ENCODE data around the gene SLC37A1.

The SLC37A1 gene

DNA sequence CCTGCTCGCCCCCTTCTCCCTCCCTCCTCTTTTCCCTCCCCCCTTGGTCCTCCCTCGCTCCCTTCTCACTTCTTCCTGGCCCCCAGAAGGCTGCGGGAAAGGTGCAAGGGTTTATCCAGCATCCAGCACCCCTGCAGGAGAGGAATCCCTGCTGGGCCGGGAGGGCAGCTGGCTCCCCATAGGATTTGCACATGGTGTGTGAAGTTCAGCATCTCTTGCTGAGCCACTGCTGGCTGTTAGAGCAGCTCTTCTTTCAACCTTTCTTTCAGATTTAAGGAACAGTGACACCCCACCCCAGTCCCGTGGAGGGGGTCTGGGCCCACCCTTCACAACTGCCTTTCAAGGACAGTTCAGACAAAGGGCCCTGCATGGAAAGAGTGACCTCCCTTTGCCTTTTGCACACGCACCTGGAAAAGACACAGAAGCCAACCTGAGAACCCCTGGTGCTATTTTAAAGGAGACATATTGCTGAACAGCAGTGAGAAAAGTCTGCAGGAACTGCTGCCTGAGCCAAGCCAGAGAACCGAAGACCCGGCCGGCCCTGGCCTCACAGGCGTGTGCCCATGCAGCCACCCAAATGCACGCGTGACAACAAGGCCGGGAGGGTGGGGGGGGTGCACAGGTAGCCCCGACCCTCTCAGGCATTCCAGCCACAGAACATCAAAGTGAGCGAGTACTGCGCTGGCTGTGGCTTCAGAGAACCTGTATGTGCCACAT, 66.6 kb downstream of the SLC37A1 start:
- DNase-seq: no peak

DNA sequence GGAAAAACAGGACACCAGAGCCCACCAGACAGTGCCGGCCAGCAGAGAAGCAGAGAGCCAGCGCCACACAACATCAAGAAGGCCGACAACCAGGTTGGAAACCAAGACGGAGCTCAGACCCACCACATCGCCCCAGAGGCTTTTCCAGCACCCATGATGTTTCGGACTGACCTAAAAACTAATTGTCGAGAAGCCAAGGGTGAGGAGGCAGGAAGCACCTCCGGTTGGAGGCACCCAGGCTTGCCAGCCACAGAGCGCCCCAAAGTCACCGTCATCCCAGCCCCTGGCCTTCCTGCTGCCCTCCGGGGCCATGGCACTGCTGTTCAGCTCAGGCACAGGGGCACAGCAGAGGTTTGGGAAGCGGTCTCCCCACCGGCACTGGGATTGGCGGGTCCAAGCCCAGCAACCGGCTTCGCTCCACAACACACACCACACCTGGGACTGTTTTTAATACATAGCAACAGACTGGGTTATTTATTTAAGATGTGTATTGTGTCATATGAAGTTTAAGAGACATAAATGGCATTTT, 67.2 kb downstream of the SLC37A1 start:
- no peak for DNase-seq

DNA sequence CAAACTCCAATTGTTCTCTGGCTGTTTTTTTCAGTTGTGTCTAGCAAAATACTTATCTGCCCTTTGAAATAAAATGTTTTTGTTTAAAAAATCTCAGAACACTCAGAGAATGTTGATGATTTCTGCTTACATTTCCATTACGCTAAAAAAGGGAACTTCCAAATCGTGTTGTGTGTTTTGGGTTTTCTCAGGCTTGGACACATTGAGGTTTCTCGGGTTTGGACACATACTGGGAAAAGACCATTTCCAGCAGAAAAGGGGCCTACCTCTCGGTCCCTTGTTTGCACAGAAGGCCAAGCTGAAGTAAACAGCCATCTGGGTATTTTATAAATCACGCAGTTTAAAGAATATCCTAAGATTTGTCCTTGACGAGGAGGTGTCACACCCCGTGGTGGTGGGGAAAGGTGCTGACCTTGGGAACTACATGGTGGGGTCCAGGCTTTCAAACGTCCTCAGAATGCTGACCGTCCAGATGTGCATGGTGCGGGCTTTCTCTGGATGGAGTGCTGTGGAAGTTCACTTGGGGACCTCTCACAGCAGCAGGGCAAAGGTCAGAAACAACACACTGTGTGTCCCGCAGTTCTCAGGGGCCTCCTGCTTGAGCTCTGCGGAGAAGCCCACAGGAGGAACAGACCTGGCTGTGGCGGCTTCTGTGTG, 67.8 kb downstream of the SLC37A1 start:
- DNase-seq: no peak

DNA sequence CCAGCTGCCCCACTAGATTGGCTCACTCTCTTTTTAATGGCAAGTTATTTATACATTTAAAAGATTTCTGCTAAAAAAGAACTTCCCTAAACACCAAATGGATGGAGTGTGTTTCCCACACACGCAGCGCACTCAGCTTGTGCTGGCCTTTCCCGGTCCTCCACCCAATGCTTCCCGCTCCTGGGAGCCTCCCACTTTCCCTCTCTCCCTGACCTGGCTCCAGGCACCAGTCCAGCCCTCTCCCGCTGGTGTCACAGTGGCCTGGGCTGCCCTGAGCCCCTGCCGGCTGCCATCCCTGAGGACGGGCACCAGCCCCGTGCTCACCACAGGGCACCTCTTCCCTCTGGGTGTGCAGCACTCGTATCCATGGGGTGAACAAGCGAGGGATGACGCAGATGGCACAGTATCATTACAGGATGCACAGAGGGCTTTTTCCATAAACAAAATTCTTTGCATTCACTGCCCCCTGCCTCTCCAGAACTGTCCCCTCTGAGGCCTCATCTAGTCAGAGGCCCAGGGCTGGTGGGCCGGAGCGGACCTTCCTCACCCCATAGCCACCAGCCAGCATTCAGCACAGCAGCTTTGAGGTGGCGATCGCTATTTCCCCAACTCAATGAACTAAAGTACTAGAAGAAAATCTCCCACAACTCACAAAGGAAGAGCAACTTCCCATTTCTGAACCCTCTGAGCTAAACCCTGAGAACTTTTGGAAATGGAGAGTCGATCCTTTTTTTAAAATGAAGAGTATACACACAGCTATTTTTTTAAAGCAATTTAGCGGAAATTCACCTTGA, 68.5 kb downstream of the SLC37A1 start:
- DNase-seq: no peak

DNA sequence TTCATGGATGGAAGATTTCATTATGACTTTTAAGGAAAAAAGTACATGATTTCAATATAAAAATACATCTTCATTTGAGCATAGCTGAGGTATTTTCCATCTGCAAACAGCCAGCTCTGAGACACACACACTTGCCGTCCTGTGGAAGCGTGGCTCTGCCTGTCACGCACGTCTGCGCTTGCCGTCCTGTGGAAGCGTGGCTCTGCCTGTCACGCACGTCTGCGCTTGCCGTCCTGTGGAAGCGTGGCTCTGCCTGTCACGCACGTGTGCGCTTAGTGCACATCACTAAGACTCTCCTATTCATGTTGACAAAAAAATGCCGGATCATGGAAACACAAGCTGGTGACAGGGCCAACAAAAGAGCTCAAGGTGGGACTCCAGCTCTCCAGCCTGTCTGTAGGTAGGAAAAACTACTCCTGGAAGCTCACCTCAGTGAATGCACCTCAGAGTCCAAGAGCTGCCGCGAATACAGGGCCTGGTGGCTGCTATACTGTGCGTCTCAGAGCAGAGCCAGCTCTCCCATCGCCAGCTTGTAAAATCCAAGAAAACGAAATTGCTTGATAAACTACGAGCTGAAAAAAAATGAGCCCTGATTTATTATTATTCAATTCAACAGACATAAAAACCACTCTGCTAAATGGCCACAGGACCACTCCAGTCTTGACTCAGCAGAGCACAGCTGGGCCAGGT, 69.3 kb downstream of the SLC37A1 start:
- DNase-seq: no peak

DNA sequence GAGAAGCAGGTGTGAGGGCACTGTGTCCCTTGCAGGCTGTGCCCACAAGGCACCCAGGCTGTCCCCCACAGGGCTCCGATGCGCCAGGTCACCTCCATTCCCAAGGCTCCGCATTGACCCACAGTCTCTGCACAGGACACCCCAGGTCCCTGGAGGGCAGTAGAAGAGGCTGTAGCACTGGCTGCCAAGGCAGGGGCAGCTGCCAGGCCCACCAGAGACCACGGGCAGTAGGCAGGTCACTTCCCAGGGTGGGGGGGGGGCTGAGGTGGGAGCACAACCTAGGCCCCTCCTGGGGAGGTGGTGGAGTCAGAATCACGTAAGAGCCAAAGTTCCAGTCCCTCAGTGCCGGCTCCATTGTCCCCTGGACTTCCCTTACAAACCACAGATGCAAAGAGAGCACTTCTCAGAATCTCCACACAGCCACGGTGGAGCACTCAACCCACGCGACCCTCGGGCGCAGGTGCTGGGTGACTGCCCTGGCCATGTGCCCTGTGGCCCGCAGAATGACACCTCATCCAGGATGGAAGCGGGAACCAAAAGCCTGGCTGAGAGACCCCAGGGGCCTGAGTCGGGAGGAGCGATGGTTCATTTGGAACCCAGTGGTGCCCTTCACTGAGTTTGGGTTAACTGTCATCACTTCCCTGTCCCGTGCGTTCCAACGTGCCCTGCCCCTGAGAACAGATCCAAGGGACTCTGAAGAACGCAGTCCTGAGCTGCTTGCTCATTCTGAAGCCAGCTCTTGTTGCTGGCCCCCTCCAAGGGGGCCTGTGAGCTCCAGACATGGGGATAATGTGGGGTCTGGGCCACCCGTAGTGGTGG, 70.0 kb downstream of the SLC37A1 start:
- no peak for DNase-seq

DNA sequence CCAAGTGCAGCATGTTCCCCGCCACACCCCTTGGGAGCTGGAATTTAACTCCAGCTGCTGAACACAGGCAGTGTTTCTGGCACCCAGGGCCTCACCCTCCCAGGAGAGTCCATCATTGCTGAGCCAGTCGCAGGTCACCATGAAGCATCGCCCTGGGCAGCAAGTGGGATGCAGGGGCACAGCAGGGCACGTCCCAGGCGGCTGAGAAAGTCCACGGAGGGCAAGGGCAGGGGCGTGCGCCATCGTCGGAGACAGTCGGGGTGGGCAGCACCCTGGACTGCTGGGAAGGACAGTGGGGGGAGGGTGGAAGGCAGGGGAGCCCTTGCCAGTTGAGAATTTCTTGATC, 70.6 kb downstream of the SLC37A1 start:
- no peak for DNase-seq

DNA sequence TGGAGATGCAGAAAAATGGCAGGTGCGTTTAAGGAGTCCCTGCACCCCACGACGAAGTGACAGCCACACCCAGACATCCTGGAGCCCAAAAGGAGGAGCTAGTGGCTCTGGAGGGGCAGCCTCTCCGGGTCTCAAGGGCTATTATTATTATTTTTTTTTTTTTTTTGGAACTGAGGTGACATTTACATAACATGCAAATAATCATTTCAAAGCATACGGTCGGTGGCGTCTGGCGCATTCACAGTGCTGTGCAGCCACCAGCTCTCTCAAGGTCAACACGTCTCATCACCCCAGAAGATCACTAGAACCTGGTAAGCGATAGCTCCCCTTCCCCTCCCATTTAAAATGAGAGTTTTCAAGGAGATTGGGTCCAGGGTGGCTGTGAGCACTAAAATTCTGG, 72.2 kb downstream of the SLC37A1 start:
- no peak for DNase-seq

DNA sequence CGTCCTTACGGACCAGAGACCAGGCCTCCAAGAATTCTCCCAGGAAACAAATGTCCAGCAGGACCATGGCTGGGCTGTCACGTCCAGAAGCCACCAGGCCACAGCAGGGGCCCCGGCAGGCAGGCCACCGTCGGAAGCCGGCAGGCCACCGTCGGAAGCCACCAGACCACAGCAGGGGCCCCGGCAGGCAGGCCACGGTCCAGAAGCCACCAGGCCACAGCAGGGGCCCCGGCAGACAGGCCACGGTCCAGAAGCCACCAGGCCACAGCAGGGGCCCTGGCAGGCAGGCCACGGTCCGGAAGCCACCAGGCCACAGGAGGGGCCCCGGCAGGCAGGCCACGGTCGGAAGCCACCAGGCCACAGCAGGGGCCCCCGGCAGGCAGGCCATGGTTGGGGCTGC, 72.8 kb downstream of the SLC37A1 start:
- DNase-seq: no peak

DNA sequence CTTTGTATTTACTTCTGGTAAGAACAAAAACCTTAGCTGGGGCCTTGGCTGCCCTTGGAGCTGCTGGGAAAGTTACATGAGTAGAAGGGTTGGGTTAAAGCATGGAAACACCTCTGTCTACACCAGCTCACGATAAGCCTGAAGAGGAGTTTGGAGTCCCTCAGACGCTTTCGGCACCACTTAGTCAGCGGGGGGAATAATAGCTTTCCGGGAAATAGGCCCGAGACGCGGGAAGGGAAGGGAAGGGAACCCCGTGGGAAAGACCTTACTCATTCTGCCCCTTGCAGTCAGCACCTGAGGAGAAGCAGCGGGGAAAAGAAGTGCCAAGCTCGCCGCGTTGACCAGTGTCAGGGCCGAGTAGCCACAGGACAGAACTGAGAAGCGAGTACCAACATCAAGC, 73.4 kb downstream of the SLC37A1 start:
- no peak for DNase-seq

DNA sequence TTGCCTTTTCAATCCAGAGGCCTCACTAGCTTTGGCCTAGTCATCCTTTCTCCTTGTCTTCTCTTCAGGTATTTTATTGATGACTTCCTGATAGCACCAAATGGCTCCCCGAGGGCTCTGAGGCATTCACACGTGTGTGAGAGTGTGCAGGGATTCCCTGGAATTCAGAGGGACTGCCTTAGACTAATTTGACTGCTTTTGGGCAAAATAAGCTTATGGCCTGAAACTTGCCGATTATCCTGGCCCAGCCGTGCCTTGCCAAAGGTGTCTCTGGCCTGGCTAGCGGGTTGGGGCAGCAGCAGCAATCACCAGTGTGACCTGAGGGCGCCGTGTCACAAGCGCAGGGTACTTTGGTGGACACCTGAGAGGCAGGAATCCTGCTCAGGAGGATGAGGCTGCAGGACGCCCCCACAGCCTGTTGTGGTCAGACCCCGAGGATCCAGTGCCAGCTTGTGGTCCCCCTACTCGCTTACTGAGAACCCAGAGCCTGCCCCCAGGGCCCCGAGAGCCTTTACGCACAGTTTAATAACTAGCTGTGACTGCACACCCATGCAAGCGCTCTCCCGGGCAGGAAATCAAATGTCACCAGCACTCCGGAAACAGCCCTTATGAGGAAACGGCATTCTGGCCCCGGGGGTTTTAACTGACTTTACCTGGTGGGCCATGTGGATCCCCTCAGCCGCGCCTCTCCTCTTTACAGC, 76.9 kb downstream of the SLC37A1 start:
- DNase-seq: peak; percentile 54

DNA sequence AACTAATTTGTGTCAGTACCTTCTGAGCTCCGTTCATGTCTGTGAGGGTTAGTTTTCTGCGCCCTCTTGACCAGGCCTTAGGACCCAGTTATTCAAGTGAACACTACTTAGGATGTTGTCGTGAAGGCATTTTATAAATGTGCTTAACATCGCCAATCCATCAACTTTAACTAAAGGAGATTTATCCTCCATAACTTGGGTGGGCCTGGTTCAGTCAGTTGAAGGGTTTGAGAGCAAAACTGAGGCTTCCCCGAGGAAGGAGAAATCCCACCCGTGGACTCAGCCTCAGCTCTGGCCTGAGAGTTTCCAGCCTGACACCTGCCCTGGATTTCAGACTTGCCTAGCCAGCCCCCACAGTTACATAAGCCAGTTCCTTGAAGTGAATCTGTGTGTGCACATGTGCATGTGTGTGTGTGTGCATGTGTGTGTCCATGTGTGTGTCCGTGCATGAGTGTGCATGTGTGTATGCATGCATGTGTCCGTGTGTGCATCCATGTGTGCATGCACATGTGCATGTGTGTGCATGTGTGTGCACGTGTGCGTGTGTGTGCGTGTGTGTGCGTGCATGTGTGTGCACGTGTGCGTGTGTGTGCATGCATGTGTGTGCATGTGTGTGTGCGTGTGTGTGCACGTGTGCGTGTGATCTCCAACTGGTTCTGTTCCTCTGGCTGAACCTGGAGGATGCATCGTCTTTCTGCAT, 77.7 kb downstream of the SLC37A1 start:
- no peak for DNase-seq

DNA sequence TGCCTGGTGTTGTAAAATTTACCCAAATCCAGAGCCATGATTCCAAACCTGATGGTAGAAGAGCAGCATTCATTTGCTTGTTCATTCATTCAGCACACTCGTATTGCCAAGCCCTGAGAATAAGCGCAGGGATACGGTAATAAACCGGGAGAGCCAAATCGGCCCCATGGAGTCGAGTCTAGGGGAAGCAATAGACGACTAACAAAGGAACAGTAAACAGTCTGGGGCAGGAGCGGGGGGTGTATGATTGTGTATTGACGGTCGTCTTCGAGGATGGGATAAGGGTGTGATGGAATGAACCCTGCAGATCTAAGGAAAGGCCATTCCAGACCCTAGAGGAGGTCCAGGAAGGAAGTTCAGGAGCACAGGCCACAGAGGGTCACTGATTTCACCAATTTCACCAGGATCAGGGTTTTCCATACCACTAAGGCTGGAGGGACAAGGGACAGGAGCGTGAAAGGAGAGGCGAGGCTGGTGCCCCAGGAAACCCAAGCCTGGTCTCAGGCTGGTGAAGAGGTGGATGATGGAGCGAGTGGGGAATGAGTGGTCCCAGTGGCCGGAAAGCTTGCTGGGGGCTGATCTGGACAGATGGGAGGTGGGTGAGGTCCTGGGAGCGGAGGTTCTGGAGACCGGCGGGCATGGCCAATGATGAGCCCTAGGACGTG, 78.6 kb downstream of the SLC37A1 start:
- no peak for DNase-seq

DNA sequence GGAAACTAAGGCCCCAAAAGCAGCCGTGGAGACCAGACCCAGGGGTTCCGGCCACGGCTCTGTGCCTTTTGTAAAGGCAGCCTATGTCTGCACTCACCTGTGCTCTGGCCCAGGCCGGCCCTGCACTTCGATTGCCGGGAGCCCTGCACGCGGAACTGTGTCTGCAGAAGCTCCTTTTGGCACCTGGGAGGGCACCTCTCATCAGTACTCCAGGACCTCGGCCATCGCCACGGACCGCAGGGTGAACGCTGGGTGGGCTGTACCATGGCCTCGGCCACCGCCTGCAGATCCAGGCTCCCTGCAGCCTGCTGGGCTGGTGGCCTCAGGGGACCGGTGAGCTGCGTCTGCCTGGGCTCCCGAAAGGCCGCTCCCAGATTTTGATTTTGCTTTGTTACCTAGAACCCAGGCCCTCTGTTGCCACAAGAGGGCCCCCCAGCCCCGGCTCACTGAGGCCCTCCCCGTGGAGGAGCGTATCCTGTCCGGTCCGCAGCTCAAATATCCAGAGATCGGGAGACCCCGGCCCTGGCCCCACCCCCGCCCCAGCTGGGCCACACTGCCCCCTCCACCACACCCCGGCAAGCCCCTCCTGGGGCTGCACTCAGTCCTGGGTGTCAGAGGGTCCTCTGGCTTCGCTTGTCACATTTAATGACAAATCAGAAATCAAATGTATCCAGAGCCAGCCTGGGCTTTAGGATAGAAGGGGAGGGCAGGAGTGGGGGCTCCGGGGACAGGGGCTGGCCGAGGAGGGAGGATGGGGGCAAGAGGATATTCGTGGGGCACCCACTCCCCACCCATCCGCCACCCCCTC, 79.6 kb downstream of the SLC37A1 start:
- peak; percentile 80 for DNase-seq

DNA sequence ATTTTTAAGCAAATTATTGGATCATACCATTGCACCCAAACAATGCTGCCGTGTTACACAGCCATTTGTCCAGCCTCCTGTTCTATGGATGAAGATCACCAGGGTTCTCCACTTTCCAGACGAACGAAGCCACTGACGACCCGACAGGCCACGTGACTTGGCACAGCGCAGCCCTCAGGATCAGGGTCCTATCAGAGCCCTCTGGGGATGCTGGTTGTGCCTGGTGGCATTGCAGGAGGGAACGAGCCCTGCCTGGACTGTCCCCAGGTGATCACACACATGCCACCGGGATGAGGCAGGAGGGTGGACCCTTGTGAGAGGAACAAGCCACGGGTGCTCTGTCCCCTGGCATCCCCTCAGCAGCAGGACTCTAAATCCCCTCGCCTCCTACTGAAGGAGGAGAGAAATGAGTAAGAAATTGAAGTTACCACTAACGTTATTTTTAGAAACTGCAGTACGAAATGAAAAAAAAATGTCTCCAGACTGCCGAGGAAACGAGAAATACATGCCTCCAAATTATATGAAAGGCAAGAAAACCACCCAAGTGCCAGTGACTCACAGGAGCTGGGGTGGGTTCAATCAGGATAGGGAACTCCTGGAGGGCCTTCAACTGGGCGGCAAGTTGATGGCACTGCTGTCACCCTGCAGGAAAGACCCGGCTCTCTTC, 81.1 kb downstream of the SLC37A1 start:
- DNase-seq: no peak

DNA sequence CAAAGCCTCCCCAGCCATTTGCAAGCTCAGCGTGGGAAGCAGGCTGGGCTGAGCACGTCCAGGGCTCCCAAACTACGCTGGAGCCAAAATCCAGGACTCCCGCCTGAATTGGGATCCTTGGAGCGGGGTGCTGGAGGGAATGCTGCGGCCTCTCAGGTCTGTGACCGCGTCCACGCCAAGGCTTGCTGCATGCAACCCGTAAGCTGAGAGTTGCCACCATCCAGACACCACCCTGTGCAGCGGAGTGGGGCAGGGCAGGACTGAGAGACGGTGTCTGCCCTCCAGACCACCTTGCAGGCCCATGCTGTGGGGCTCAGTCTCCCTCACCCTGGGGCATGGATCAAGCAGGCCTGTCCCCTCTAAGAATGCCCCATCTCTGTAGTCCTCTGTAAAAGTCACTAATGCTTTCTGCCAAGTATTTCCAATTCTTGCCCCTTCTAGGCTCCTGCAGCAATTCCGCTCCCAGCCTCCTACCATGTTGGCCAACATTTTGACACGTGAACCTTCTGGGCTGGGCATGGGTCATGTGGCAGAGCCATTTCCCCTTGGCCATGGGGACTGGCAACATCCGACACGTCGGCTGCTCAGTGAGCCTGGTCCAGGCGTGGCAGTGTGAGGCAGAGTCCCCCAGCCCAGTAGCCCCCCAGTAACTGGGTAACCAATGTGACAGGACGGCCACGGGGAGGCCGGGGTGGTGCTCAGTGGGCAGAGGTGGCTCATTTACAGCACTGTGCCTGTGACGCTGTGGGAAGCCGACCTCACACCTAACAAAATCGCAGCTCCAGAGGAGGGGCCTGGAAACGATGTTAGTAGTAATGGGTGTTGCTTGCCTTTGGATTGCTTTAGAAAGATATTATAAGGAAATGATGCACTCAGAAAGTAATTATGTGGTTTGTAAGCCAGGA, 81.9 kb downstream of the SLC37A1 start:
- DNase-seq: no peak

DNA sequence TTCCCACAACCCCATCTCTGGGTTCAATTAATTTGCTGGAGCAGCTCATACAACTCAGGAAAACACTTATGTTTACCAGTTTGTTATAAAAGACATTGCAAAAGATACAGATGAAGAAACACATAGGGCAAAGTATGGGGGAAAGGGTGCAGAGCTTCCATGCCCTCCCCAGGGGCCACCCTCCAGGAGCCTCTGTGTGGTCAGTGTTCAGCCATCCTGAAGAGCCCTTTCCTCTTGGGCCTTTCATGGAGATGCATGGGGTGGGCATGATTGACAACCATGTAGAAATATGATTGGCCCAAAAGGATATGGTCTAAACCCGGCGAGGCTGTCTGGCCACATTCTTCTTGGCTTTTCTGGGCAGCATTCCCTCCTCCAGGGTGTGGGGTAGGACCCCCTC, 83.0 kb downstream of the SLC37A1 start:
- no peak for DNase-seq
